GM23338 (cell line): Measurements from ENCODE around the gene GLYATL2. TPM values are rescaled to one million over a fixed set of nuclear protein-coding genes. Genes with fewer than 3 reads are reported as not detected.

ENCODE experiments used
- ATAC-seq: fragments of 200-7000 bp; cut with Tn5 transposase; 3 replicates; pipeline ENCODE4 v1.9.1; 2020
- DNase-seq: peaks from one replicate; pipeline ENCODE4 v3.0.0-alpha.2; 2015; ENCODE audit warnings: low spot score
- H2AFZ ChIP-seq: fragments of 200-600 bp; sonication (generic); 2 replicates; pipeline ENCODE4 v1.8.0; 2016; ENCODE audit warnings: antibody characterized with exemption, mild to moderate bottlenecking, moderate library complexity
- H3F3A ChIP-seq: fragments of 200-600 bp; sonication (generic); replicated peaks from 2 replicates; pipeline ENCODE4 v1.8.0; 2017; ENCODE audit warnings: antibody characterized with exemption, mixed run types, low read depth
- H3K27ac ChIP-seq: fragments of 200-600 bp; sonication (generic); 2 replicates; pipeline ENCODE4 v1.6.1; 2016; ENCODE audit warnings: low read depth
- H3K27me3 ChIP-seq: fragments of 200-600 bp; sonication (generic); 2 replicates; pipeline ENCODE4 v1.8.0; 2016; ENCODE audit warnings: mild to moderate bottlenecking, mixed run types, moderate library complexity; ENCODE audit not compliant: insufficient read depth
- H3K36me3 ChIP-seq: fragments of 200-600 bp; sonication (generic); 2 replicates; pipeline ENCODE4 v1.8.0; 2016; ENCODE audit warnings: mild to moderate bottlenecking; ENCODE audit not compliant: insufficient read depth
- H3K4me1 ChIP-seq: fragments of 200-600 bp; sonication (generic); 2 replicates; pipeline ENCODE4 v1.8.0; 2016; ENCODE audit warnings: mild to moderate bottlenecking, moderate library complexity; ENCODE audit not compliant: insufficient read depth
- H3K4me2 ChIP-seq: fragments of 200-600 bp; sonication (generic); 2 replicates; pipeline ENCODE4 v1.7.1; 2017; ENCODE audit warnings: mixed run types
- H3K4me3 ChIP-seq: fragments of 200-600 bp; sonication (generic); 2 replicates; pipeline ENCODE4 v1.6.1; 2016; ENCODE audit warnings: mixed run types
- H3K79me2 ChIP-seq: fragments of 200-600 bp; sonication (generic); replicated peaks from 2 replicates; pipeline ENCODE4 v1.8.0; 2017; ENCODE audit warnings: mild to moderate bottlenecking; ENCODE audit not compliant: insufficient read depth
- H3K9me2 ChIP-seq: fragments of 200-600 bp; sonication (generic); 2 replicates; pipeline ENCODE4 v1.8.0; 2017; ENCODE audit not compliant: insufficient read depth
- H4K20me1 ChIP-seq: fragments of 200-600 bp; sonication (generic); replicated peaks from 2 replicates; pipeline ENCODE4 v1.8.0; 2017; ENCODE audit warnings: mild to moderate bottlenecking; ENCODE audit not compliant: insufficient read depth
- H3K27ac Mint-ChIP-seq: 2 replicates; pipeline ENCODE4 v1.8.0; 2020; ENCODE audit warnings: inconsistent platforms, mild to moderate bottlenecking, moderate library complexity, mixed read lengths
- H3K27me3 Mint-ChIP-seq: 3 replicates; pipeline ENCODE4 v1.8.0; 2022; ENCODE audit warnings: low read depth, mild to moderate bottlenecking, moderate library complexity, mixed read lengths, inconsistent platforms; ENCODE audit not compliant: insufficient read depth, poor library complexity
- H3K36me3 Mint-ChIP-seq: 3 replicates; pipeline ENCODE4 v1.8.0; 2021; ENCODE audit warnings: low read depth, mild to moderate bottlenecking, inconsistent platforms, moderate library complexity, mixed read lengths
- H3K4me1 Mint-ChIP-seq: 3 replicates; pipeline ENCODE4 v1.8.0; 2020; ENCODE audit warnings: mild to moderate bottlenecking, inconsistent platforms, mixed read lengths
- H3K4me3 Mint-ChIP-seq: 3 replicates; pipeline ENCODE4 v1.8.0; 2021; ENCODE audit warnings: moderate library complexity, mild to moderate bottlenecking, inconsistent platforms, mixed read lengths
- H3K9me3 Mint-ChIP-seq: 3 replicates; pipeline ENCODE4 v1.8.0; 2020; ENCODE audit warnings: moderate library complexity, mild to moderate bottlenecking, inconsistent platforms, mixed read lengths
- CREB1 ChIP-seq: fragments of 250-450 bp; sonication (Bioruptor Pico); IDR thresholded peaks from 2 replicates; pipeline ENCODE4 v1.5.0; 2020; ENCODE audit warnings: low read depth, mild to moderate bottlenecking, moderate library complexity
- EZH2phosphoT487 ChIP-seq: fragments of 200-600 bp; sonication (generic); IDR thresholded peaks from one replicate; pipeline ENCODE4 v1.8.1; 2018; ENCODE audit warnings: antibody characterized with exemption; ENCODE audit not compliant: unreplicated experiment
- JUNB ChIP-seq: IDR thresholded peaks from one replicate; pipeline ENCODE4 v1.6.1; 2016; ENCODE audit warnings: antibody characterized with exemption; ENCODE audit not compliant: unreplicated experiment
- NANOG ChIP-seq: IDR thresholded peaks from 2 replicates; pipeline ENCODE4 v1.6.1; 2016; ENCODE audit warnings: antibody characterized with exemption, borderline replicate concordance
- POLR2AphosphoS5 ChIP-seq: IDR thresholded peaks from 2 replicates; pipeline ENCODE4 v1.6.1; 2016; ENCODE audit warnings: antibody characterized with exemption, low read depth
- REST ChIP-seq: IDR thresholded peaks from one replicate; pipeline ENCODE4 v1.6.1; 2018; ENCODE audit warnings: antibody characterized with exemption; ENCODE audit not compliant: unreplicated experiment
- STAT1 ChIP-seq: IDR thresholded peaks from one replicate; pipeline ENCODE4 v1.6.1; 2016; ENCODE audit warnings: antibody characterized with exemption; ENCODE audit not compliant: unreplicated experiment
- ZNF114 ChIP-seq: fragments of 250-450 bp; sonication (Bioruptor Pico); IDR thresholded peaks from 2 replicates; pipeline ENCODE4 v1.5.0; 2020; ENCODE audit warnings: mild to moderate bottlenecking, moderate library complexity
- ZNF331 ChIP-seq: fragments of 250-450 bp; sonication (Bioruptor Pico); IDR thresholded peaks from 2 replicates; pipeline ENCODE4 v1.5.0; 2020; ENCODE audit warnings: low read depth, mild to moderate bottlenecking, moderate library complexity
- polyA plus RNA-seq: library from polyadenylated mRNA; unstranded; fragments of >200 nt; fragmentation: Nextera tagmentation; extraction: Ambion mirVana; gene quantifications from 2 replicates; pipeline ENCODE4 v1.2.1, GENCODE V29; 2016
- total RNA-seq: library from RNA; depleted of rRNA; stranded (reverse); fragments of >200 nt; shearing (Covaris generic); gene quantifications from 2 replicates; pipeline ENCODE4 v1.2.3, GENCODE V29; 2014
- TF ChIP-seq, protein P1 (sequence below): IDR thresholded peaks from 2 replicates; pipeline ENCODE4 v1.6.1; 2016; ENCODE audit warnings: antibody characterized with exemption
- TF ChIP-seq, protein P2 (sequence below), 2 experiments: fragments of 200-600 bp in 1 of 2; sonication (generic) in 1 of 2; conservative IDR thresholded peaks; 2 replicates each; pipeline versions ENCODE4 v1.5.1 to v1.6.1; 2016 to 2017; ENCODE audit warnings: antibody characterized with exemption in 2 of 2, low read depth in 2 of 2, mild to moderate bottlenecking in 2 of 2, moderate library complexity in 1 of 2

The GLYATL2 gene
- total and polyA plus RNA-seq, 2 experiments from 2014 or later = 0.63 to 0.76 TPM

- Histone ChIP-seq H2AFZ (no peak overlapping the region), H3K79me2 (no peaks in the 10 kb centered on the region), H3K4me1 (no peaks in the 10 kb centered on the region), H3K27ac (no peak overlapping the region), H4K20me1 (no peaks in the 10 kb centered on the region), H3K36me3 (no peaks in the 10 kb centered on the region), H3K27me3 (no peaks in the 10 kb centered on the region), H3K4me3 (no peak overlapping the region), H3K4me2 (no peak overlapping the region), H3K9me2 (no peaks in the 10 kb centered on the region; the same call in 1 of the 2 replicates), H3F3A (no peaks in the 10 kb centered on the region)
- Mint-ChIP-seq H3K27me3 (peaks cover 8% of the 10 kb centered on the region), H3K4me3 (no peak overlapping the region), H3K9me3 (peaks cover 68% of the 10 kb centered on the region), H3K27ac (no peak overlapping the region), H3K36me3 (0 out of 3 replicates have a peak, but pooled peaks cover 6% of the 10 kb centered on the region), H3K4me1 (no peaks in the 10 kb centered on the region)
- ATAC-seq (no peak), DNase-seq (no peak)
- TF ChIP-seq CREB1 (no peak), STAT1 (no peak), POLR2AphosphoS5 (no peak), ZNF114 (CRISPR knock-in tag) (no peak), REST (no peak), NANOG (no peak), JUNB (no peak), EZH2phosphoT487 (no peak), ZNF331 (CRISPR knock-in tag) (no peak)
- TF ChIP-seq, protein P1, sequence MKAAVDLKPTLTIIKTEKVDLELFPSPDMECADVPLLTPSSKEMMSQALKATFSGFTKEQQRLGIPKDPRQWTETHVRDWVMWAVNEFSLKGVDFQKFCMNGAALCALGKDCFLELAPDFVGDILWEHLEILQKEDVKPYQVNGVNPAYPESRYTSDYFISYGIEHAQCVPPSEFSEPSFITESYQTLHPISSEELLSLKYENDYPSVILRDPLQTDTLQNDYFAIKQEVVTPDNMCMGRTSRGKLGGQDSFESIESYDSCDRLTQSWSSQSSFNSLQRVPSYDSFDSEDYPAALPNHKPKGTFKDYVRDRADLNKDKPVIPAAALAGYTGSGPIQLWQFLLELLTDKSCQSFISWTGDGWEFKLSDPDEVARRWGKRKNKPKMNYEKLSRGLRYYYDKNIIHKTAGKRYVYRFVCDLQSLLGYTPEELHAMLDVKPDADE = no peak
- TF ChIP-seq, protein P2, sequence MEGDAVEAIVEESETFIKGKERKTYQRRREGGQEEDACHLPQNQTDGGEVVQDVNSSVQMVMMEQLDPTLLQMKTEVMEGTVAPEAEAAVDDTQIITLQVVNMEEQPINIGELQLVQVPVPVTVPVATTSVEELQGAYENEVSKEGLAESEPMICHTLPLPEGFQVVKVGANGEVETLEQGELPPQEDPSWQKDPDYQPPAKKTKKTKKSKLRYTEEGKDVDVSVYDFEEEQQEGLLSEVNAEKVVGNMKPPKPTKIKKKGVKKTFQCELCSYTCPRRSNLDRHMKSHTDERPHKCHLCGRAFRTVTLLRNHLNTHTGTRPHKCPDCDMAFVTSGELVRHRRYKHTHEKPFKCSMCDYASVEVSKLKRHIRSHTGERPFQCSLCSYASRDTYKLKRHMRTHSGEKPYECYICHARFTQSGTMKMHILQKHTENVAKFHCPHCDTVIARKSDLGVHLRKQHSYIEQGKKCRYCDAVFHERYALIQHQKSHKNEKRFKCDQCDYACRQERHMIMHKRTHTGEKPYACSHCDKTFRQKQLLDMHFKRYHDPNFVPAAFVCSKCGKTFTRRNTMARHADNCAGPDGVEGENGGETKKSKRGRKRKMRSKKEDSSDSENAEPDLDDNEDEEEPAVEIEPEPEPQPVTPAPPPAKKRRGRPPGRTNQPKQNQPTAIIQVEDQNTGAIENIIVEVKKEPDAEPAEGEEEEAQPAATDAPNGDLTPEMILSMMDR (conservative IDR thresholded peaks at IDR 0.05; ENCODE audit: low read depth in 2 of 2) = no peak
These were observed 882 bp upstream of the GLYATL2 start for GRCh38 chr11:58845386-58845785.
